ELF-1 (cell line): ENCODE results near the gene ZNF283.
A peak's percentile ranks its signal among the peaks of the same experiment; 100 is the strongest.
"Not testable (repeated sequence)": the region's sequence is repeated elsewhere in the genome, so short reads cannot be mapped to it uniquely, and the experiment has no call there.

Experiments used
- DNase-seq: peaks from one replicate; pipeline ENCODE4 v3.0.0-alpha.2; 2016; ENCODE audit warnings: low read depth, low spot score

ZNF283 gene

GRCh38 chr19:43799502-43800142 lies 27.5 kb upstream of the ZNF283 start:
- peak; percentile 62 for DNase-seq

GRCh38 chr19:43802216-43802951 lies 24.7 kb upstream of the ZNF283 start, which contains the start of gene LYPD5:
LYPD5 (minus strand) TSS chr19:43802447; CDS start chr19:43802380, 67 bp downstream.
- no peak for DNase-seq

GRCh38 chr19:43804432-43804831 lies 22.7 kb upstream of the ZNF283 start:
- DNase-seq: no peak

- DNase-seq: not testable (repeated sequence)
Observed at GRCh38 chr19:43806401-43806800, 20.7 kb upstream of the ZNF283 start.

- no peak for DNase-seq
Observed at GRCh38 chr19:43806848-43807247, 20.3 kb upstream of the ZNF283 start.

- DNase-seq: no peak
Observed at GRCh38 chr19:43807651-43808050, 19.5 kb upstream of the ZNF283 start.

- DNase-seq: no peak
Observed at GRCh38 chr19:43809762-43810696, 17.1 kb upstream of the ZNF283 start.

- no peak for DNase-seq
Observed at GRCh38 chr19:43811837-43812236, 15.3 kb upstream of the ZNF283 start.

GRCh38 chr19:43812259-43812658 lies 14.9 kb upstream of the ZNF283 start:
- DNase-seq: no peak

GRCh38 chr19:43812688-43813087 lies 14.4 kb upstream of the ZNF283 start:
- no peak for DNase-seq

- DNase-seq: no peak
Observed at GRCh38 chr19:43814663-43815352, 12.3 kb upstream of the ZNF283 start.

- not testable (repeated sequence) for DNase-seq
Observed at GRCh38 chr19:43817454-43817853, 9.7 kb upstream of the ZNF283 start.

- no peak for DNase-seq
Observed at GRCh38 chr19:43818500-43818899, 8.6 kb upstream of the ZNF283 start.

GRCh38 chr19:43820098-43820883 lies 6.8 kb upstream of the ZNF283 start:
- DNase-seq: no peak

GRCh38 chr19:43820884-43821215 lies 6.3 kb upstream of the ZNF283 start:
- no peak for DNase-seq

- DNase-seq: not testable (repeated sequence)
Observed at GRCh38 chr19:43823856-43824255, 3.3 kb upstream of the ZNF283 start.

GRCh38 chr19:43824572-43824971 lies 2.5 kb upstream of the ZNF283 start:
- not testable (repeated sequence) for DNase-seq

GRCh38 chr19:43839139-43839538 lies 12.0 kb downstream of the ZNF283 start:
- no peak for DNase-seq

GRCh38 chr19:43842007-43842406 lies 14.9 kb downstream of the ZNF283 start:
- DNase-seq: no peak

GRCh38 chr19:43847246-43847645 lies 20.1 kb downstream of the ZNF283 start:
- no peak for DNase-seq

GRCh38 chr19:43847884-43848283 lies 20.8 kb downstream of the ZNF283 start:
- DNase-seq: peak; percentile 11
